Epithelial cell of proximal tubule (primary cell): ENCODE measurements around the gene COQ8A. TPM values are rescaled to one million over a fixed set of nuclear protein-coding genes. Genes with fewer than 3 reads are reported as not detected.

Source experiments
- DNase-seq: peaks from one replicate; pipeline ENCODE4 v3.0.0-alpha.2; 2011; ENCODE audit warnings: low read depth
- H3K4me3 ChIP-seq: 2 replicates; pipeline ENCODE4 v1.5.1; 2011; ENCODE audit warnings: low read depth, mild to moderate bottlenecking, low read length
- total RNA-seq: library from RNA; depleted of rRNA; stranded (reverse); fragments of >200 nt; gene quantifications from 2 replicates; pipeline ENCODE4 v1.2.3, GENCODE V29; 2015
- TF ChIP-seq, protein P1 (sequence below): conservative IDR thresholded peaks from 2 replicates; pipeline ENCODE4 v1.5.1; 2012; ENCODE audit warnings: low read depth, mild to moderate bottlenecking, low read length

The COQ8A gene
- total RNA-seq, 1 donor from 2014 or later, result 9.8 TPM

DNA sequence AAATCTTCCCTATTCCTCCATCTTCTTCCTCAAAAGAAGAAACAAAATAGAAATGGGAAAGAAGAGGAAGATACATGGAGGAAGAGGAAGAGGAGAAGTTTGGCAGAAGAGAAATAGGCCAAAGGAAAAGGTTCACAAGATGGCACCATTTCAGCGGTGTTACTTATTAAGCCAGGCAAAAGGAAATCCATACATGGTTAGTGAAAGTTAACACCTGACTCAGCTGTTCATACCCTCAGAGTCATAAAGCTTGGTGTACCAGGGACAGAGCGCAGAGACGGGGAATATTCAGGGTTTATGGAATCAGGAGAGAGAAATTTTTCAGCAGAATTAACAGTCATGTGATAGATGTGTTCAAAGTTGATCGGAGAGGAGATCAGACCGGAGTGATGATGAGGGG, 70.6 kb downstream of the COQ8A start:
- TF ChIP-seq, protein P1, sequence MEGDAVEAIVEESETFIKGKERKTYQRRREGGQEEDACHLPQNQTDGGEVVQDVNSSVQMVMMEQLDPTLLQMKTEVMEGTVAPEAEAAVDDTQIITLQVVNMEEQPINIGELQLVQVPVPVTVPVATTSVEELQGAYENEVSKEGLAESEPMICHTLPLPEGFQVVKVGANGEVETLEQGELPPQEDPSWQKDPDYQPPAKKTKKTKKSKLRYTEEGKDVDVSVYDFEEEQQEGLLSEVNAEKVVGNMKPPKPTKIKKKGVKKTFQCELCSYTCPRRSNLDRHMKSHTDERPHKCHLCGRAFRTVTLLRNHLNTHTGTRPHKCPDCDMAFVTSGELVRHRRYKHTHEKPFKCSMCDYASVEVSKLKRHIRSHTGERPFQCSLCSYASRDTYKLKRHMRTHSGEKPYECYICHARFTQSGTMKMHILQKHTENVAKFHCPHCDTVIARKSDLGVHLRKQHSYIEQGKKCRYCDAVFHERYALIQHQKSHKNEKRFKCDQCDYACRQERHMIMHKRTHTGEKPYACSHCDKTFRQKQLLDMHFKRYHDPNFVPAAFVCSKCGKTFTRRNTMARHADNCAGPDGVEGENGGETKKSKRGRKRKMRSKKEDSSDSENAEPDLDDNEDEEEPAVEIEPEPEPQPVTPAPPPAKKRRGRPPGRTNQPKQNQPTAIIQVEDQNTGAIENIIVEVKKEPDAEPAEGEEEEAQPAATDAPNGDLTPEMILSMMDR, result no peak
- peak; percentile 23 for DNase-seq
- no peak overlapping the region for H3K4me3 ChIP-seq

DNA sequence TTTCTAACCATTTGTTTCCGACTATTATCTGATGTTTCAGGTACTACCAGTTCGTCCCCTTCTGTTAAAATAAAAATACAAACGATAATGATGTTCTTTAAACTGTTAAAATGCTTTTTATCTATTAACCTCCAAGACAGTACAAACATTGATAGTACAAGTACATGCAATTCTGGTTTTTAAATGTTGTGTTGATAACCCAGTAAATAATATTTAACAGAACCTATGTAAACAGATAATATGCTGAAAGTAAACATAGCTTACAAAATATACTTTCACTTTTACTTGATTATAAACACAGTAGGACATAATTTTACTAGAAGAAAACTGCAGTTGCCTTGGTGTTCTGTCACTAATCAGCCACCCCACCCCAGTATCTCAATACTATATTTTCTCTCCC, 76.9 kb downstream of the COQ8A start:
- DNase-seq, result no peak
- no peak overlapping the region for H3K4me3 ChIP-seq
- TF ChIP-seq, protein P1, result no peak

DNA sequence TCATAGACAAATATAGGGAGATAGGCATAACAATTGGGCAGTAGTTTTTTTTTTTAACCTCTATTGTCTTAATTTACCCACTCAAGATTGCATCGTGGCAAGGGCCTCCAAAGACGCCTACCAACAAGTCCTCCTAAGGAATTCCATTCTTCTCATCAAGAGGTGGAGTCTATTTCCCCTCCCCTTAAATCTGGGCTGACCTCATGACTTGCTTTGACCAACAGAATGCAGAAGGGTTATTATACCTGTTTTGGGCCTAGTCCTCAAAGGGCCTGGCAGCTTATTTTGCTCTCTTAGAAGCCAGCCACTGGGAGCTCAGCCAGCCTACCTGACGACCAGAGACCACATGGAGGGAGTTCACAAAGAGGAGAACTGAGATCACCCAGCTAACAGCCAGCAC, 92.3 kb downstream of the COQ8A start:
- TF ChIP-seq, protein P1, result no peak
- DNase-seq, result no peak
- no peak overlapping the region for H3K4me3 ChIP-seq

DNA sequence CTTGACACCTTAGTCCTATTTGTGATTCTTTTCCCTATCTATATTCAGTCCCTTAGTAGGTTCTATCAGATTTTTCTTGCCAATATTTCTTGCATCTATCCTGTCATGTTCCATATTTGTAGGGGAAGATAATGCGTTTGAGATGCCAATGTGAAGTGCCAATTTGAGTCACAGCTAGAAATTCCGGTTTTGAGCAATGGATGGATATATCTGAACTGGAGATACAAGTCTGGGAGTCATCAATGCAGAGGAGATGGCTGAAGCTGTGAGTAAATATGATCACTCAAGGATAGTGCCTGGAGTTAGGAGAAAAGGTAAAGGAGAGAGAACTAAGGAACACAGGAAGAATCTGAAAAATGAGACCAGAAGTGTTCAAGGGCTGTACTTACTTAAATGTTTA, 93.8 kb downstream of the COQ8A start:
- no peak overlapping the region for H3K4me3 ChIP-seq
- no peak for DNase-seq
- TF ChIP-seq, protein P1, result no peak

DNA sequence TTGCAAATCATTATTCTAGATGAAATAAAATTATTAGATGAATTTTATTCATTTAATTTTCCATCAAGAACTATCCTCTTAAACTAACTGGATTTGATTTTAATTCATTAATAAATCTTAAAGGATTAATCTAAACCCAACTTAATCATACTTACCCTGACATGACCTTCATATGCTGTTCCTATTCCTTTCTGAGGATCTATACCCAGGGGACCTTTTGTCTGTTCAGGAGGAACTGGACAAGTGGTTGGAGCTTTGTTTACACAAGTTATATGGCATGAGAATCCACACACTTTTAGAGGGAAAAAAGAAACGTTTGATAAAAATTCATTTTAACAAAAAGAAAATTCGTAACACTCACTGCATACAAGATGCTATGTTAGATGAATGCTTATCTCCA, 95.2 kb downstream of the COQ8A start:
- TF ChIP-seq, protein P1, result no peak
- DNase-seq, result no peak
- H3K4me3 ChIP-seq, result no peak overlapping the region

DNA sequence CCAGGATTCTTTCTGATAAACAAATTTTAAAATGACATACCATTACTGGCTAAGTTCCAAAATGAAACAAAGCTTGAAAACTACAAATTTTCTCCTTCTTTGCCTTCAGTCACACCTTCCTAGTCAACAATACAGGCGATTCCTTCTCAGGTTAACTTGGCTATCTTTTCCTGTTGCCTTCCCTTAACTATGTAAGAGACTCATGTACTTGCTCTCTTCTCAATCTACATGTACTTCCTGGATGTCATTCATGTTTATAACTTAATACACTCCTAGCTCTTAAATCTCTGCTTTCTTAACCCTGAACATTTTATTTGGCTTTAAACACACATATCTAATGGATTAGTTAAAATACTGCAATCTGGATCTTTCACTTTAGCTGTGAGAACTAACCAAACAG, 97.0 kb downstream of the COQ8A start:
- no peak for DNase-seq
- H3K4me3 ChIP-seq, result no peak overlapping the region
- TF ChIP-seq, protein P1, result no peak

Other genes starting within 250 kb of the COQ8A start
- gene ITPKB, start 201.0 kb upstream of the COQ8A start, total RNA-seq, result 4.6 and 5.1 TPM in 2 replicates
- gene PSEN2, start 69.7 kb upstream of the COQ8A start, total RNA-seq, result 26.6 and 30.7 TPM in 2 replicates